Activated CD8-positive, alpha-beta memory T cell treated with anti-CD3 and anti-CD28 coated beads, Interleukin-2, amount 10 ng/mL, durations not matched to agents 7 days and 5 days (primary cell): ENCODE measurements around the gene MRPL53. TPM values are rescaled to one million over a fixed set of nuclear protein-coding genes. Genes with fewer than 3 reads are reported as not detected.

Experiments used
- ATAC-seq: fragments of 150-1000 bp; cut with Tn5 transposase; one replicate; pipeline ENCODE4 v1.10.0; 2021; ENCODE audit warnings: moderate library complexity
- CTCF ChIA-PET: fragments of 350-600 bp; sonication (Branson Sonifier 250); formaldehyde crosslinking; loops from one replicate; lab custom pipeline; 2021; ENCODE audit warnings: antibody characterized with exemption; lab: Charles Lee
- DNase-seq: peaks from one replicate; pipeline ENCODE4 v3.0.0-alpha.2; 2020
- H3K27ac Mint-ChIP-seq: one replicate; pipeline ENCODE4 v1.8.0; 2021; ENCODE audit warnings: mild to moderate bottlenecking, mixed read lengths
- H3K27me3 Mint-ChIP-seq: one replicate; pipeline ENCODE4 v1.8.0; 2021; ENCODE audit warnings: mixed read lengths
- H3K36me3 Mint-ChIP-seq: one replicate; pipeline ENCODE4 v1.8.0; 2021; ENCODE audit warnings: mild to moderate bottlenecking, mixed read lengths
- H3K4me1 Mint-ChIP-seq: one replicate; pipeline ENCODE4 v1.8.0; 2021; ENCODE audit warnings: mixed read lengths
- H3K4me3 Mint-ChIP-seq: one replicate; pipeline ENCODE4 v1.8.0; 2021; ENCODE audit warnings: mild to moderate bottlenecking, moderate library complexity, mixed read lengths
- H3K9me3 Mint-ChIP-seq: one replicate; pipeline ENCODE4 v1.8.0; 2022; ENCODE audit warnings: low read depth, mixed read lengths
- total RNA-seq, 2 experiments: library from RNA; stranded (reverse); gene quantifications; one replicate each; pipeline ENCODE4 v1.2.3, GENCODE V29; 2021

Gene MRPL53
- total RNA-seq, 2 experiments from 2014 or later: 93.9 to 111 TPM

DNA sequence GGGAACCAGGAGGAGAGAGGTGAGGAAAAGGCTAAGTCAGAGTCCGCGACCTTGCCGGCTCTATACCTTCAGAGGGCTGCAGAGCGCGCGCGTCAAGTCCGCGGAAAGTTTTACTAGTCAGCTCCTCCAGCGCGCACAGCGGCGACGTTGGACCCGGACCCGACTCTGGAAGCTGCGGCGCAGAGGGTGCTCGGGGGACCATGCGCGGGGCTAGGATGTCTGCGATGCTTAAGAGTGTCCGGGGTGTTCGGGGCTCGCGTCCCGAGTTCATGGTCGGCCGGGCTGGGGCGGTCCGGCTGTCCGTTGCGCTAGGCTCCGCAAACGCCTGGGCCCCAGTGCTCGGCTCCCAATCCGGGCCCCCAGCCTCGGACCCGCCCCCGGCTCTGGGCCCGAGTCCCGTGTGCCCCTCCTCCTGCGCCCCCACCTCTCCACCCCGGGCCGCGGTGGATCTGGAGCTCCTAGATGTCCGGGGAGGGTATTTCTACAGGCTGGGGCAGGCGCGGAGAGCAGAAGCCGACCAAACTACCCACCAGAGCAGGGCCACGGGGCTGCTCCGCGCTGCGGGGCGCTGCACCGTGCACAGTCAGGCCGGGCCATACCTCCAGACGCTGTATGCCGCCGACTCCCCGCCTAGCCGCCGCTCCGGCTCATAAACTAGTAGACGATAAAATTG, 26.9 kb upstream of the MRPL53 start, which contains the start of gene LBX2:
Gene LBX2, minus strand, starts transcription at position 337 of the 673 bp plus-strand sequence. Its CDS starts 66 bp downstream, at position 271.
- ATAC-seq: peak; percentile 16
- Mint-ChIP-seq H3K9me3 (no peaks in the 10 kb centered on the region), H3K4me3 (peak within 1 kb of the TSS; percentile 84), H3K27me3 (peaks cover 49% of the 10 kb centered on the region), H3K4me1 (peaks cover 39% of the 10 kb centered on the region), H3K27ac (peak within 1 kb of the TSS; percentile 80), H3K36me3 (peaks cover 2% of the 10 kb centered on the region)
- DNase-seq: peak; percentile 60
- CTCF ChIA-PET: interaction anchor here (0.7 to 6.9 kb wide), 12 partner anchors 10 to 250 kb away, joined by 3 to 39 read pairs (median 6); partner anchors contain the start of genes AUP1, CCDC142, HTRA2 and INO80B

DNA sequence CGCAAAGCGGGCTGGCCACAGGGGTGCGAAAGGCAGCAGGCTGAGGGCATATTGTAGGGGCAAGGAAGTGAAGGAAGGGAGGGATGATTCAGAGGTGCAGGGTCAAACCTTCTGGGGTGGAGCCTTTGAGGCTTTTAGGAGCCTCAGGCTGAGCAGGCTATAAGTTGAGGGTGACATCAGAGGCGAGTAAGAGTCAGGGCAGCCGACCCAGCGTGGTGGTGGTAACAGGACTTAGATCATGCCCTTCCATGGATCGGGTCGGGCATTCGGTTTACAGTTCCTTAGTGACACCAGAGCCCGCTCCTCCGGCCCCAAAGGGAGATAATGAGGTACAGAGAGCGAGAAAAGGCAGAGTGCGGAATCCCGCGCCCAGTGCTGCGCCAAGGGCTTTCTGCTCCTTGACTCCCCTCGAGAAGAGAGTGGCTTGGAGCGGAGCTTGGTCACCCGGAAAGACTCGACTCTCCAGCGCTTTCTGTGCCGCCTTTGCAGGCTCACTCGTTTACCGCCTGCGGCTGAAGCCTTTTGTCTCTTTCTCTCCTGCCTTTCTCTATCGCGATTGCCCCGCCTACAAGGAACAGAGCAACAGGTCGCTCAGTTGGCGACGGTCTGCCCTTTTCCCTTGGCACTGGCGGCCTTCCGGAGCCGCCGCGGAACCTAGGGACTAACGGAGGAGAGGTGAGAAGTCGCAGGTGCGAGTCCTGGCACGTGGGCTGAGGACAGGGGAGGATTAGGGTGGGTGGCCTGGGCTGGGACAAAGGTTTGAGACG, 26.2 kb upstream of the MRPL53 start:
- Mint-ChIP-seq H3K4me1 (peaks cover 33% of the 10 kb centered on the region), H3K4me3 (peak overlapping the region; percentile 84), H3K27me3 (peaks cover 49% of the 10 kb centered on the region), H3K36me3 (no peaks in the 10 kb centered on the region), H3K9me3 (no peaks in the 10 kb centered on the region), H3K27ac (peak overlapping the region; percentile 80)
- CTCF ChIA-PET: interaction anchor here (0.6 to 6.9 kb wide), 9 partner anchors 11 to 249 kb away, joined by 3 to 39 read pairs (median 5); partner anchors contain the start of genes AUP1, CCDC142, HTRA2 and INO80B
- DNase-seq (peak; percentile 69), ATAC-seq (peak; percentile 63)

DNA sequence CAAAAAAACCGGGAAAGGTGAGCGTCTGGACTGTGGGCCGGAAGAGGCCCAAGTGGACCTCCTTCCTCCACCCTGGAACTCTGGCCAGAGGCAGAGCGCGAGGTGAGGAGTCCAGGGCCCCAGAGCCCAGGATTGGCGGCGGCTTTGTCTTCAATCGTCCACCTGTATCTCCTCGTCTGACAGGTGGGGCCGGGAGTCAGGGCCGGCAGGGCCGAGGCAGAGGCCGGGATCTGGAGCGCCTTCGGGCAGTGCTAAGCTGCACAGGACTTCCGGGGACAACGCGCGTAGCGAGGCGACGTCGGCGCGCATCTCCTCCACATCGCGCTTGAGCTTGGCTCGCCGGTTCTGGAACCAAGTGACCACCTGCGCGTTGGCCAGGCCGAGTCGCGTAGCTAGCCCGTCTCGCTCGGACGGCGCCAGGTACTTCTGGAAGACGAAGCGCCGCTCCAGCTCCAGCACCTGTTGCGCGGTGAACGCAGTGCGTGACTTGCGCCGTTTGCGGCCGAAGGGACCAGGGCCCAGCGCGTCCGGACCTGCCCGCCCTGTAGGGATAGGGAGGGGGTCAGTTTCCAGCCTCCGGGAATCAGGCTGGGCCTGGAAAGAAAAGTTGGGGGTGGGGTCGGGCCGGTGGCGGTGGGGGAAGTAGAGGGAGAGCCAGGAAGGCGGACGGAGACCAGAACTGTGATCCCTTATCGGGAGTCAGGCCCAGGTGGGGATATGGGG, 25.5 kb upstream of the MRPL53 start:
- no peaks in the 10 kb centered on the region for H3K9me3 Mint-ChIP-seq
- DNase-seq (peak; percentile 58), ATAC-seq (peak; percentile 59)
- peaks cover 46% of the 10 kb centered on the region for H3K27me3 Mint-ChIP-seq
- H3K36me3 Mint-ChIP-seq: no peaks in the 10 kb centered on the region
- H3K27ac Mint-ChIP-seq: peak overlapping the region; percentile 80
- CTCF ChIA-PET: interaction anchor here (0.6 to 4.1 kb wide), 2 partner anchors 15 to 90 kb away, joined by 3 to 25 read pairs; partner anchors contain the start of genes CCDC142 and TTC31
- H3K4me1 Mint-ChIP-seq: peaks cover 29% of the 10 kb centered on the region
- peak overlapping the region; percentile 84 for H3K4me3 Mint-ChIP-seq

DNA sequence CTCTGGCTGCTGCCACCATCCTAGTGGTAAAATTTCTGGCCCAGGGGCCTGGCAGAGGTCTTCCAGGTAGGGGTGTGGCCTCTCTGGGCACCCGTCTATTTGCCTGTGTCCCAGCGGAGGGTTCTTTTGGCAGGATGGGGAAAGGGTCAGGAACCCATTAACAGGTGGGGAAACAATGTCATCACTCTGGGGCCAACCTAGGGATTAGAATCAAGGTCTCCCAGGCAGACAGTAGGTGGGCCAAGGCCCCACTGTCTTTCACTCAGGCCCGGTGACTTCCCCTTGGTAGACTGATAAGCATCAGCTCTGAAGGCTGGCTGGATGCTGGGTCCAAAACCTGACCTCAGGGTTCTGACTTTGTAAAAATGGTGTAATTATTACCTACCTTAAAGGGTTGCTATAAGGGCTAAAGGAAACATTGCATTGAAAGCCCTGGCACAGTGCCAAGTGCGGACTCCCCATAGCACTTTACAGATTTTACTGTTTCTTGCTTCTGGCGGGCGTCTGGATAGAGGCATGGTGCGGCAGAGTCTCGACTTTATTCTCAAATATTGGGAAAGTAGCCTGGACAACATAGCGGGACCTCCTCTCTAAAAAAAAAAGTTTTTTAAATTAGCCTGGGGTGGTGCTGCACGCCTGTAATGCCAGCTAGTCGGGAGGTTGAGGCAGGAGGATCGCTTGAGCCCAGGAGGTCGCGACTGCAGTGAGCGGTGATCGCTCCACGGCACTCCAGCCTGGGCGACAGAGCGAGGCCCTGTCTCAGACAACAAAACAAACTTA, 24.7 kb upstream of the MRPL53 start:
- Mint-ChIP-seq H3K9me3 (no peaks in the 10 kb centered on the region), H3K36me3 (peaks cover 2% of the 10 kb centered on the region), H3K4me1 (peaks cover 23% of the 10 kb centered on the region), H3K4me3 (peak overlapping the region; percentile 84), H3K27ac (no peak overlapping the region), H3K27me3 (peaks cover 40% of the 10 kb centered on the region)
- DNase-seq (no peak), ATAC-seq (no peak)
- CTCF ChIA-PET: interaction anchor here (4.1 kb wide), 1 partner anchor 15 kb away, joined by 25 read pairs; the partner anchor contains the start of genes CCDC142 and TTC31

DNA sequence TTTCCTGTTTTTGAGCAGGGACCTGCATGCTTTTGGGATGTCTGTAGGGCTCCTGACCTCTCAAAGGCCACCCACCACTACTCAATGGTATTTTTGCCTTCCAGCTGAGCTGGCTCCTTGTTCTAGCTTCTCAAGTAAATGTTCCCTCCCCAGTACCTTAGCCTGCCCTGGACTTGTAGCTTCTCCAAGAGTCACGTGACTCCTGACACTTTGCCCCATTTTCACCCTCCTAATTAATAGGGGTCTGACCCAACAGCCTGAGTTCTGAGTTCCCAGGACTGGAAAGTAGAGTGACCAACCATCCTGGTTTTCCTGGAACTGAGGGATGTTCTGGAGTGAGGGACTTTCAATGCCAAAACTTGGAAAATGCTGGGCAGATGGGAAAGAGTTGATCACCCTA, 23.0 kb upstream of the MRPL53 start:
- CTCF ChIA-PET: interaction anchor here (1.4 to 4.1 kb wide), 2 partner anchors 13 to 37 kb away, joined by 3 to 25 read pairs; partner anchors contain the start of genes CCDC142 and TTC31
- no peaks in the 10 kb centered on the region for H3K9me3 Mint-ChIP-seq
- H3K36me3 Mint-ChIP-seq: peaks cover 12% of the 10 kb centered on the region
- peaks cover 26% of the 10 kb centered on the region for H3K27me3 Mint-ChIP-seq
- DNase-seq (no peak), ATAC-seq (no peak)
- no peak overlapping the region for H3K4me3 Mint-ChIP-seq
- H3K4me1 Mint-ChIP-seq: peaks cover 20% of the 10 kb centered on the region
- no peak overlapping the region for H3K27ac Mint-ChIP-seq

DNA sequence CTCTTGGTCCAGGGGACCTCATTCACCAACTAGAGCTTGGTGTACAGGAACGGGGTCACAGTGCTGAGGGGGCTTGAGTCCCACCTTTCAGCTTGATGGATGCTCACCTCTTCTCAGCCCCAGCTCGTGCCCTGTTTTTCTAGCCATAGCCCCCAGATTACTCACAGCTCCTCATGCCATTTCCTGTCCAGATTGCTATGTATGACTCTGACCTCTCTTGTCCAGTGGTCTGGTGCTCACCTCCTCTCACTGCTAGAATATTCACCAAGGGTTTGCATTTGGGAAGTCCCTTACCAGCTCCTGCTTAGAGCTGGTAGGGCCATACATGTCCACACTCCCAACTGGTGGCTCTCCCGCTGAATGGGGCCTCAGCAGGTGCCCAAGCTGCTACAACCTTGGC, 21.1 kb upstream of the MRPL53 start:
- H3K4me1 Mint-ChIP-seq: peaks cover 11% of the 10 kb centered on the region
- ATAC-seq: no peak
- H3K4me3 Mint-ChIP-seq: no peak overlapping the region
- no peak for DNase-seq
- peaks cover 14% of the 10 kb centered on the region for H3K36me3 Mint-ChIP-seq
- CTCF ChIA-PET: interaction anchor here (0.6 to 1.7 kb wide), 4 partner anchors 10 to 43 kb away, joined by 3 to 14 read pairs (median 5); partner anchors contain the start of genes CCDC142, PCGF1 and TTC31
- H3K9me3 Mint-ChIP-seq: no peaks in the 10 kb centered on the region
- H3K27ac Mint-ChIP-seq: no peak overlapping the region
- peaks cover 10% of the 10 kb centered on the region for H3K27me3 Mint-ChIP-seq

DNA sequence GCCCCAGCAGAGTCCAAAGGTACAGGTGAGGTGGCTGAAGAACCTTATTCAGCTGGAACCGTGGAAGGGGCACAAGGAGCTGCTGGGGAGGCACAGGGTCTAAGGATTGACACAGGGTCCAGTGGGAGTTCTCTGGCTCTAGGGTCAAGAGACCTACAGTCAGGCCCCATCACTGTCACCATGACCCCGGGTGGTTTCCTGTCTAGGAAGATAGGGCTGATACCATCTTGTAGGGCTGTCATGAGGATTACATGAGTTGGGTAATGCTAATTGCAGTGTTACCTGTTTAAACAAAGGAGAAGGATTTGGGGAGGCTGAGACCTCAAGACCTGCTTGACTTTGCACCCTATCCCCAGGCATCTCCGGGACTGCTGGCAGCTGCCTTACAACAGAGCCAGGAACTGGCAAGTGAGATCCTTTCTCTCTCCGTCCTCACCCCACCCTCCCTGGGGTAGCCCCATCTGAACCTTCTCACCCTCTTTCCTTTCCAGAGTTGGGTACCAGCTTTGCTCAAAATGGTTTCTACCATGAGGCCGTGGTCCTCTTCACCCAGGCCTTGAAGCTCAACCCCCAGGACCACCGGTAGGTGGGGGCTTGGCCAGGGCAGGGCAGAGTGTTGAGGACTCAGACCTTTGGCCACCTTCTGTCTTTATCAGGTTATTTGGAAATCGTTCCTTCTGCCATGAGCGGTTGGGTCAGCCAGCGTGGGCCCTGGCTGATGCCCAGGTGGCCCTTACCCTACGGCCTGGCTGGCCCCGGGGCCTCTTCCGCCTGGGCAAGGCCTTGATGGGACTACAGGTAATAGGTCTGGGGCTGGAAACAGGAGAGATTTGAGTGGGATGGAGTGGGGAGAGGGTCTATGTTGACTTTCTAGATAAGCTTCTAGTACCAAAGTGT, 19.4 kb upstream of the MRPL53 start:
- Mint-ChIP-seq H3K4me3 (no peak overlapping the region), H3K4me1 (peaks cover 1% of the 10 kb centered on the region), H3K27me3 (no peaks in the 10 kb centered on the region), H3K27ac (no peak overlapping the region), H3K9me3 (no peaks in the 10 kb centered on the region), H3K36me3 (peaks cover 16% of the 10 kb centered on the region)
- DNase-seq (no peak), ATAC-seq (no peak)
- CTCF ChIA-PET: interaction anchor here (1.3 kb wide), 1 partner anchor 9 kb away, joined by 5 read pairs; the partner anchor contains the start of genes CCDC142 and TTC31

DNA sequence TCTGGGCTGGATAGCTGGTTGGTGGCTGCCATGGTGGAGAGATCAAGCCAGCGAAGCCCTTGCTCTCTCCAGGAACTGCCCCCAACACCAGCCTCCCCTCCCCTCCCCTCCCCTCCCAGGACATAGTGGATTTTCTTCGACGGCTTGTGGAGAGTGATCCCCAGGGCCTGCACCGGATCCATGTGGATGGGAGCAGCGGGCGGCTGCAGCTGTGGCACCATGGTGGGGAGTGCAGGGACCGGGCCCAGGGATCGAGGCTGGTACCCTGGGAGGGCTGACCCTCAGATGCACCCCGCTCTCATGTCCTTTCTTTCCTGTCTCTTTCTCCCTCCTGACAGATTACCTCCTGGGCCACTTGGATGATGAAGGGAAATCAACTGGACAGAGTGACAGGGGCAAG, 17.4 kb upstream of the MRPL53 start:
- peaks cover 26% of the 10 kb centered on the region for H3K36me3 Mint-ChIP-seq
- H3K4me1 Mint-ChIP-seq: peaks cover 7% of the 10 kb centered on the region
- ATAC-seq (no peak), DNase-seq (no peak)
- no peak overlapping the region for H3K4me3 Mint-ChIP-seq
- no peak overlapping the region for H3K27ac Mint-ChIP-seq
- CTCF ChIA-PET: interaction anchor here (1.1 to 1.4 kb wide), 2 partner anchors 13 to 42 kb away, joined by 4 to 5 read pairs; no protein-coding TSS in a partner anchor
- H3K9me3 Mint-ChIP-seq: no peaks in the 10 kb centered on the region
- no peaks in the 10 kb centered on the region for H3K27me3 Mint-ChIP-seq

DNA sequence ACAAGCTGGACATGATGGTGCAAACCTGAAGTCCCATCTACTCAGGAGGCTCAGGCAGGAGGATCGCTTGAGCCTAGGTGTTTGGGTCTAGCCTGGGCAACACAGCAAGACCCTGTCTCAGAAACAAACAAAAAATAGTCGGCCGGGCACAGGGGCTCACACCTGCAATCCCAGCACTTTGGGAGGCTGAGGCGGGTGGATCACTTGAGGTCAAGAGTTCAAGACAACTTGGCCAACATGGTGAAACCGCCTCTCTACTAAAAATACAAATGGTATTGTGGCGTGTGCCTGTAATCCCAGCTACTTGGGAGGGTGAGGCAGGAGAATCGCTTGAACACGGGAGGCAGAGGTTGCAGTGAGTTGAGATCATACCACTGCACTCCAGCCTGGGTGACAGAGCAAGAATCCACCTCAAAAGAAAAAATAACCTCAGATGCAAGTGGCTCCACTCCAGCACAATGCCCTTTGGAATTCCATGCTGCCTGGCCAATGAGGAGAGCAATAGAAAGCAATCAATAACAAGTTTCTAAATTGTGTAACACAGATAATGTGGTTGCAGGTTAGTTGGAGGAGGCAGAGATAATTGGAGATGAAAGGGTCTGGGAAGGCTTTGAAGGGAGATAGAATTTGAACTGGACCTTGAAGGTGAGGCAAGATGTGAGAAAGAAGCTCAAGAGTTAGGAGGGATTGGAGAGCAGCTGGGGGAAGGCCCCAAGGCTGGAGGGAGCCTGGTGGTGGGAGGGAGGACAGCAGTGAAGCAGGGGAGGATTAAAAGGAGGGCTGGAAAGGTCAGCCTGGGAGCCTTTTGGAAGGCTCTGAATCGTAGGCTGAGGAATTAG, 16.4 kb upstream of the MRPL53 start:
- Mint-ChIP-seq H3K9me3 (no peaks in the 10 kb centered on the region), H3K36me3 (peaks cover 28% of the 10 kb centered on the region), H3K27ac (no peak overlapping the region), H3K27me3 (no peaks in the 10 kb centered on the region), H3K4me1 (peaks cover 13% of the 10 kb centered on the region), H3K4me3 (no peak overlapping the region)
- CTCF ChIA-PET: interaction anchor here (1.0 to 1.4 kb wide), 3 partner anchors 43 to 85 kb away, joined by 3 to 5 read pairs (median 3); no protein-coding TSS in a partner anchor
- DNase-seq (no peak), ATAC-seq (no peak)

DNA sequence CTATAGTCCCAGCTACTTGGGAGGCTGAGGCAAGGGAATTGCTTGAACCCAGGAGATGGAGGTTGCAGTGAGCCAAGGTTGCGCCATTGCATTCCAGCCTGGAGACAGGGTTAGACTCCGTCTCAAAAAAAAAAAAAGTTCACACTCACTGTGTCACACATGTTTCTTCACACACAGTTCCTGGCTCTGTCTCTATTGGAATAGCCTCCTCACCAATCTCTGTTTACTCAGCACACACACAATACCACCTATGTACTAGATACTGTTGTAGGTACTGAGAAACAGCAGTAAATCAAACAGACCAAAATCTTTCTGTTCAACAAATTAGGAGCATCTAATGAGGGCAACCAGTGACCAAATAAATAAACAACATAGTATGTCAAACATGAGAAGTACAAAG, 13.7 kb upstream of the MRPL53 start:
- DNase-seq (no peak), ATAC-seq (no peak)
- H3K27me3 Mint-ChIP-seq: no peaks in the 10 kb centered on the region
- no peak overlapping the region for H3K4me3 Mint-ChIP-seq
- H3K9me3 Mint-ChIP-seq: no peaks in the 10 kb centered on the region
- peaks cover 22% of the 10 kb centered on the region for H3K36me3 Mint-ChIP-seq
- peaks cover 25% of the 10 kb centered on the region for H3K4me1 Mint-ChIP-seq
- CTCF ChIA-PET: interaction anchor here (0.7 kb wide), 1 partner anchor 1239 kb away, joined by 3 read pairs; no protein-coding TSS in a partner anchor
- H3K27ac Mint-ChIP-seq: no peak overlapping the region
